GM19468 (cell line): ENCODE data around the gene CLCNKA.
"Not testable (repeated sequence)": the region's sequence is repeated elsewhere in the genome, so short reads cannot be mapped to it uniquely, and the experiment has no call there.

Experiments
- ATAC-seq: cut with Tn5 transposase; IDR thresholded peaks from one replicate; pipeline ENCODE4 v1.9.1; 2021; ENCODE audit warnings: mild to moderate bottlenecking, moderate library complexity, moderate number of reproducible peaks; ENCODE audit not compliant: unreplicated experiment; ENCODE audit errors: extremely low read depth

Gene CLCNKA

DNA sequence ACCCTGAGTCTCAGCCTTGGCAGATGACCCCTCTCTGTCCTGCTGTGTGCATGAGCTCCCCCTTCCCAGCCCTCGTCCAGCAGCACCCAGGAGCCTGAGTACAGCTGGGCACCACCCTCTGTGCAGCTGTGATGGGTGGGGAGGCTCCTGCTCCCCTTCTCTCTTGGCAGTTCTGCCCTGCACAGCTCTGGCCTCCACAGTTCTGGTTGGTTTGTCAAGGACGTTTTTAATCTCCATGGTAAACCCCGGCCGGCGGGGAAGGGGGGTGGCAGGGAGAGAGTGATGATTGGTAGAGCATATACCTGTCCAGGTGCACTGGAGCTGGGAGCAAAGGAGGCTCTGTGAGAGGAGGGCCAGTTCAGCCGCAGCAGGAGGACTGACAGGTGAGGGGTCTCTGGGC, at the start of gene CLCNKA:
TSS of gene CLCNKA (plus strand) at position 356 of the 400 bp plus-strand sequence. CDS start 584 bp downstream, outside the sequence.
- no peak for ATAC-seq

DNA sequence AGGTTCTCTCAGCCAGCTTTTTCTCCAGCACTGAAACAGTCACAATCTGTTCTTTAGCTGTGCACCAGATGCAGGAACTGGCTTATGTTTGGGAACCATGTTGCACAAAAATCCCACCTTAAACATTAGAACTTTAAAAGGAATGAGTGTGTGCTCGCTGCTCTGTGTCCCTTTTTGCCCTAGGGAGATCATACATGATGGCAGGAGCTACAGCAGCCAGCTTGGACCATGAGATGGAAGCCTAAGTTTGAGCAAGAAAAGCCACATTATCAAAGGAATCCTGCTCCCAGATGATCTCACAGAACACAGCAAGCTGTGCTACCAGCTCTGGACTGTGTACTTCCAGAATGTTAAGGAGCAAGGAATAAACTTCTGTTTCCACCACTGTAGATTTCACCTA, 49.4 kb upstream of the CLCNKA start:
- no peak for ATAC-seq

DNA sequence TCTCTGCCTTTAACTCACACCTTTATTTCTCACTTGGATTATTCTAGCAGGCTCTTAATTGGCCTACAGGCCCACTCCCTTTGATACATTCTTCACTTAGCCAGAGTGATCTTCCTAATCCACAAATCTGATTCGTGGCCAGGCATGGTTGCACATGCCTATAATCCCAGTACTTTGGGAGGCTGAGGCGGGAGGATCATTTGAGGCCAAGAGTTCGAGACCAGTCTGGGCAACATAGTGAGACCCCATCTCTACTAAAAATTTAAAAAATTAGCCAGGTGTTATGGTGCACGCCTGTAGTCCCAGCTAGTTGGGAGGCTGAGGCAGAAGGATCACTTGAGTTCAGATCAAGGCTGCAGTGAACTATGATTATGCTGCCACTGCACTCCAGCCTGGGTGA, 48.1 kb upstream of the CLCNKA start:
- ATAC-seq = no peak

DNA sequence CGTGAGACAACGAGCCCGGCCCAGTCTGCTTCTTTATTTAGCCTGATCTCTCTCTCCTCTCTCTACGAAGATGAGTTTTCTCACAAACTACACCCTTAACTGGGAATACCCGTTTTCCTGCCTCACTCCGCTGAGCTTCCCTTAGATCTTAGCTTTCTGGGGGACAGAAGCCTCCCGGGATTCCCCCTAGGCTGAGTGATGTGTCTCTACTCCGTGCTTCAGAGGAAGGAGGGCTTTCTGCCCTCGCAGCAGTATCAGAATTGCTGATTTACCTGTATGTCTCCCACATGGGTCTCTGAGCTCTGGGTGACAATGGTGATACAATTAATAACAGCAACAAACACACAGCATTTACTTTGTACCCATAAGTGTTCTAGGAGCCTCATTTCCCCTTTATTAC, 47.0 kb upstream of the CLCNKA start:
- ATAC-seq = no peak

DNA sequence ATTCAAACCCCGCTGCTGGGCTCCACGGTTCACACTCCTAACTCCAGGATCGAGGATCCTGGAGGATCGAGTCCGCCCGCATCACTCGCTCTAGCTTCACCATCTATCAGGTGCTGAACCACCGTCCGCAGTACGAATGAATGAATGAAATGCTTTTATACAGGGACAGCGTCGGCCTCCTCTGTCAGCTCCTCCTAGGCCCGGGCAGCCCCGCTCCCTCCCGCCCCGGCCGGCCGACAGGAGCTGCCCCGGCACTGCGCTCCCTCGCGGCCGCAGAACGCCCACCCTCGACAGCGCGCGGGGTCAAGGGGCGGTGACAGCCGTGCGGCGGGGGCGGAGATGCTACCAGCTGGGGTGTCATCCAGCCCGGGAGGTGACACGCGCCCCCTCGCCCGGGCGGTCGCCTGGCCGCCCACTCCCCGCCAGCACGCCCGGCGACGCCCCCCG, 46.5 kb upstream of the CLCNKA start:
- no peak for ATAC-seq

DNA sequence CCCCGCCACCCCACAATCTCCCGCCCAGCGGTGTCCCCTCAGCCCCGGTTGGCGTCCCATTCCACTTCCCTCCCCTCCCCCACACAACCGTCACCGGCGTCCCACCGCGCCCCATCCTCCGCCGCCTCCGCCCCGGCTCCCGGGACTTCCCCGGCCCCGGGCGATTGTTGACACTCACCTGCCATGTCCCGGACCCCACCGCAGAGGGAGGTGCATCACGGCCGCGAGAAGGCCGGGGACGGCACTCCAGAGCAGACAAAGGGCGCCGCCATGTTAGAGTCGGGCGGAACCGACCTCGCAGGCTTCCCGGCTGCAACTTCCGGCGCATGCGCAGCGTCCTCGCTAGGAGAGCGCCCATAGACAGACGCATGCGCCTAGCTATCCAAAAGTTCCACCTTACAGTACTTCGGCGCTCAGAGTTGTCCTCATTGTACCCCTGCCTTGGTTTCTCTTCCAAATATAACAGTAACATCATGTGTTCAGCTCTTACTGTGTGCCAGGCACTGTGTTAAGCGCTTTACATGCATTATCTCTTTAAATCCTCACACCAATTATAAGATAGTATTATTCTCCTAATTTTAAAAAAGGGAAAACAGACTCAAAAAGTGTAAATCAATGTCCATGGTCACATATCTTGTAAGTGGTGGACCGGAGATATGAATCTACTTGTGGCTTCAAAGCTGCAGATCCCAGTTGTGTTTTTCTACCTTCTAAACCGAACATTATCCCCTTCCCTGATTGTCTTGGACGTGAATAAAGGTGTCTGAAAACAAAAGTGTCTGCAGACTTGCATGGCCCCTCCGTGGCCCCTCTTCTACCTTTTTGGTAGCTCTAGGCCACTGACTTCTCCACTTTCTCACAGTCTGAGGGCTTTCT, 45.8 kb upstream of the CLCNKA start, which contains the start of gene ZBTB17:
TSS of gene ZBTB17 (minus strand) at position 297 of the 876 bp plus-strand sequence. CDS start 27,606 bp downstream, outside the sequence.
- peak; percentile 67 for ATAC-seq

DNA sequence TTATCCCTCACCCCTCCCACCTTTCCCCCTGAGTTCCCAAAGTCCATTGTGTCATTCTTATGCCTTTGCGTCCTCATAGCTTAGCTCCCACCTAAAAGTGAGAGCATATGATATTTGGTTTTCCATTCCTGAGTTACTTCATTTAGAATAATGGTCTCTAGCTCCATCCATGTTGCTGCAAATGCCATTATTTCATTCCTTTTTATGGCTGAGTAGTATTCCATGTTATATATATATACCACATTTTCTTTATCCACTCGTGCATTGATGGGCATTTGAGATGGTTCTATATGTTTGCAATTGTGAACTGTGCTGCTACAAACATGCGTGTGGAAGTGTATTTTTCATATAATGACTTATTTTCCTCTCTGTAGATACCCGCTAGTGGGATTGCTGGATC, 43.9 kb upstream of the CLCNKA start:
- not testable (repeated sequence) for ATAC-seq

DNA sequence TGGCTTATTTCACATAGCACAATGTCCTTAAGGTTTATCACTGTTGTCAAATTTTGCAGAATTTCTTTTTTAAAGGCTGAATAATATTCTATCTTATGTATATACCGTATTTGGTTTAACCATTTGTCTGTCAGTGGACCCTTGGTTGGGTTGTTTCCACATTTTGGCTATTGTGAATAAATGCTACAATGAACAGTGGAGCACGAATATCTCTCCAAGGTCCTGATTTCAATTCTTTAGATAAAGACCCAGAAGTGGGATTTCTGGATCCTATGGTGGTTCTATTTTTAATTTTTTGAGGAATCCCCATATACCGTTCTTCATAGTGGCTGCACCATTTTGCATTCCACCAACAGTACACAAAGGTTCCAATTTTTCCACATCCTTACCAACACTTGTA, 40.2 kb upstream of the CLCNKA start:
- ATAC-seq = no peak

DNA sequence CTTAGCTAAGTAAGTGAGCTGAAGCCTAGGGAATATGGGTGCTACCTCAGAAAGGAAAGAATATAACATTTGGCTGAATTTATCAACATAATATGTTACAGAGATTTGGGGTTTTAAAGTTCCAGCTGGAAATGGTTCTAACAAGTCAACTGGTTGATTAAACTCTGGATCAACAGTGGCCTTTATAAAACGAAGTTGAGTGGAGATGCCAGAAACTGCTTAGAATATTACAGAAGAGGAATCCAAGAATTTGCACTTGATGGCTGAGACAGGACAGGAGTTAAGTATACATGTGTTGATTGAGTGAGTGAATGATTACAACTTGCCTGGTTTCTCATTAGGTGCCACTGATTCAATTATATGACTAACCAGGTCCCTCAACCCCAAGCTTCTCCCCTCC, 38.6 kb upstream of the CLCNKA start:
- no peak for ATAC-seq

DNA sequence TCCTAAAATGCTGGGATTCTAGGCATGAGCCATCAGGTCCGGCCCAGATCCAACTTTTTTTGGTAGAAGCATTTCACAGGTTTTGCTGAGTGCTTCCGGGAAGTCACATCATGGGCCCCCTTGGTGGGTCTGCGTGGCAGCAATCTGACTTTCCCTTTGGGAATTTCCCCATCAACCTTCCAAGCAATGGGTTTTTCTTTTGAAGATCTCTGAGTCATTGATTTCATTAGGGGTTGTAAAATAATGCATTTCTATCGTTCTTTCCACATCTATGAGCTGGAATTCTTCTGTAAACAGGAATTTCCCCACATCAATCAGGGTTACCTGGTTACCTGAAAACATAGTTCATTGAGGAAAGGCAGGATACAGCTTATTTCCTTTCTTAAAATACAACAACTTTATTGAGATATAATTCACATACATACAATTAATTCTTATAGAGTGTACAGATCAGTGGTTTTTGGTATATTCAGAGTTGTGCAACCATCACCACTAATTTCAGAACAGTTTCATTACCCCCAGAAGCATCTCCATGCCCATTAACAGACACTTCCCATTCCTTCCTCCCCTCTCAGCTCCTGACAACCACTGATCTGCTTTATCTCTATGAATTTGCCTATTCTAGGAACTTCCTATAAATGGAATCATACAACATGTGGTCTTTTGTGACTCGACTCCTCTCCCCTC, 36.1 kb upstream of the CLCNKA start:
- no peak for ATAC-seq

DNA sequence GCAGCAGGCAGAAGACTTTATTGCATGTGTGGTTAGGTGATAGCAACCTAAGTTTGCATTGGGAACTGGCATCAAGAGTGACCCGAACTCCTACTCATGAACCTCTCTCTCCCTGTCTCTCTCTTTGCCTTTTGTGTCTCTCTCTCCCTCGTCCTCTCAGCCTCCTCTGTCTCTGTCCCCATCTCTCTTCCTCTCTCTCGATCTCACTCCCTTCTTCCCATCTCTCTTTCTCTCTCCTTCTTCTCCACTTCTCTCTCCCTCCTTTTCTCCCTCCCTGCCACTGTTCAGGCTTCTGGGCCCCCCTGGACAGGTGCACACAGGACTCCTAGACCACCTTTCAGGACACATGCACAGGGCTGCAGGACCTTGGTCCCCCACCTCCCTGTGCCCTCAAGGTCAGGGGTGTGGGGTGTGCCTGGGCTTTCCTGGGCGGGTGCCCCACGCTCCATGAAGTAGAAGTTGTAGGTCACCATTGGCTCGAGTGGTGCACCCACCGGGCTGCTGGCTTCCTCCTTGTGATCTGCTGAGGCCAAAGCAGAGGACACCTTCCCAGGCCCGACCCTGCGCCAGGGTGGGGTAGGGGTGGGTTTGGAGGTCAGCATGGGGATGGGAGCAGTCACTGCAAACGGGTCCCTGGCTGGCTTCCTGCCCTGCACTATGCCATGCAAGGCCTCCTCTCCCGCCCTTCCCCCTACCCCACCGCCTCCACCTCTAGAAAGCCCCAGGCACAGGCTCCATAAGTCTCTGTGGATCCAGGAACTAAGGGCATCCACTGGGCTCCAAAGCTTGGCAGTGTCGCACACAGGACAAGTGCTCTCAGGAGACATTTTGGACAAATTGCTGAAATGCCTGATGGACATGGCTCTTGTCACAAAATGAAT, 32.7 kb upstream of the CLCNKA start:
- no peak for ATAC-seq

DNA sequence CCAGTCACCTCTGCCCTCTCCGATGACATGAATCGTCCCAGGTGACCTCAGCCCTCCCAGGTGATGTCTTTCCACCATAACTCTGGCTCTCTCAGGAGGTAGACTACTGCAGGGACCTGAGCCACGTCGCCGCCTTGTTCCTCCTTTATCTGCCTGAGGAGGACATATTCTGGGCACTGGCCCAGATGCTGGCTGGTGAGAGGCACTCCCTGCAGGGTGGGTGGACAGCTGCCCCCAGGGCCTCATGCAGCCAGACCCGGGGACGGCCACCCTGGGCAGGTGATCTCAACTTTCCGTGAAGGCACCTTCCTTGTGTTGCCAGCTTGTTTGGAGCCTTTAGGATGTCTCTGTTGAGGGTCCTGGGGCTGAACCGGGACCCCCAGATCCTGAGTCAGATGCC, 32.1 kb upstream of the CLCNKA start:
- ATAC-seq = no peak

DNA sequence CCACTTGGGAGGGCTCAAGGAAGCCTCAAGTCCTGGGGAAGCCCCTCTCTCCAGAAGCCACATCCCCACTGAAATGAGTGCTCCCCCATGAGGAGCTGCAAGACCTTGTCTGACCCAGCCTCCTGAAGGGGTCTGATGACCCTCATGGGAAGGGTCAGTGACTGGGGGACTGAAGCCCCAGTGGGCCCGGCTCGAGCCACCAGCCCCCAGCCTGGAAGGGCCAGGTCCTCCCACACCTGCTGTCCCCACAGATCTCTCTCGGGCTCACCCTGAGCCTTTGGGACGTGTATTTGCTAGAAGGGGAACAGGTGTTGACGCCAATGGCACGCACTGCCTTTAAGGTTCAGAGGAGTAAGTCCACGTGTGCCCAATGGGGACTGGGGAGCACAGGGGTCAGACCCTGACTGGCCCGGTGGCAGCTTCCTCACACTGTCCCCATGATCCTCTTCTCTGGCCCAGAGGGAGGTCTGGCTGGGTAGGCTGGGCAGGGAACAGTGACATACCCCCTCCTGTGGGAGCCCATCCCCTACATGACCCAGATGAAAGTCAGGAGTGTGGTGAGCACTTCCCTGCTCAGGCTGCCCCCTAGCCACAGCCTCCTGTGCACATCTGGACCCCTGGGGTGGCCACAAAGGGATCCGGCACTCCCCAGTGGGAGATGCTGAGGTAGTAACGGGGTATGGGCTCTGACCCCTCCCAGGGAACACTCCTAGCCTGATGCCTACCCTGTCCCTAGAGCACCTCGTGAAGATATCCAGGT, 30.2 kb upstream of the CLCNKA start:
- ATAC-seq = no peak

DNA sequence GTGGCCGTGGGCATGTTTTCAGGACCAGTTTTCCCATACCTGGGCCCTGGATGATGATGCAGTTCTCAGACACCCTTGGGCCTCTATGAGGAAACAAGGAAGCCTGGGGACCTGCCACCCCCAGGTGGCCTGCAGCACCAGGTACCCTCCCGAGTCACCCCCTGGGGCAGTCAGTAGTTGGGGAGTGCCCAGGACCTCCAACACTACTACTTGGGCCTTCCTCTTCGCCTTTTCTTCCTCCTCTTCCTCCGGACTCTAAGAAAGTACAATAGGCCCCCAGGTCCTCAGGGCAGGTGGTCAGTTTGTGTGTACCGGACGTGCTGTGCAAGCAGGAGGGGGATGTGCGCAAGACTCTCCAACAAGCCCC, 29.7 kb upstream of the CLCNKA start:
- ATAC-seq = no peak

DNA sequence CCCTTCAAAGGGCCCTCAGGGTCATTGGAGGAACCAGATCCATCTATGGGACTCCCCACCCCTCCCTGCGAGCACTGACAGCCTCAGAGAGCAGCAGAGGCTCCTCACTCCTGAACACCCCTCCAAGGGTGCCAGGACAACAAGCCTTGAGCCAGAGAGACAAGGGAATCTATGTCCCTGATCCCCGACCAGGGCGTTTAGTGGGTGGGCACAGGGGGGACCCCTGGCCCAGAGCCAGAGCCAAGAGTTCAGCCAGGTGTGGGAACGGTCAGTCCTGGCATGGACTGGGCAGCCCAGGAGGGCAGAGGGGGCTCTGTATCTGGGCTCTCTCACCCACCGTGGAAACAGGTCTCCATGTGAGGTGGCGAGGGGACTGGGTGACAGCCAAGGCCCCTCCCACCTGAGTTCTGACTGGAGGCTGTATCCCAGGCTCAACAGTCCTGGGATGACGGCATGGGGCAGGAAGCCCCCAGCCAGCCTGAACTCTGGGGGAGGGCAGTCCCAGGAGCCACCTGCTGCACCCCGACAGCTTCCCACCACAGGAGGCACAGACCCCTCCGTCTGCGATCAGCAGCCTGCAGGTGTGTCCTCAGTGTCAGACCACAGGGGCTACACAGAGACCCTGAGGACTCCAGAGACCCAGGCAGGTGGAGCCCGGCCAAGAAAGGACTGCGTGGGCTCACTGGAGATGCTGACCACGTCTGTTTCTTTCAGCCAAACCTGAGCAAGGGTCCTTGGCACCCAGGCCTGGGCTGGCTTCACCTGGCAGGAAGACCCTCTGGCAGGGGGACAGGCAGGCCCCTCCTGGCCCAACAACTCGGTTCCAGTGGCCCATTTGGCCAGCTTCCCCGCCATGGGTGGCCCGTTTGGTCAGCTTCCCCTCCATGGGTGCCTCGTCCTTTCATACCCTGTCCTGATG, 29.0 kb upstream of the CLCNKA start:
- ATAC-seq = no peak

DNA sequence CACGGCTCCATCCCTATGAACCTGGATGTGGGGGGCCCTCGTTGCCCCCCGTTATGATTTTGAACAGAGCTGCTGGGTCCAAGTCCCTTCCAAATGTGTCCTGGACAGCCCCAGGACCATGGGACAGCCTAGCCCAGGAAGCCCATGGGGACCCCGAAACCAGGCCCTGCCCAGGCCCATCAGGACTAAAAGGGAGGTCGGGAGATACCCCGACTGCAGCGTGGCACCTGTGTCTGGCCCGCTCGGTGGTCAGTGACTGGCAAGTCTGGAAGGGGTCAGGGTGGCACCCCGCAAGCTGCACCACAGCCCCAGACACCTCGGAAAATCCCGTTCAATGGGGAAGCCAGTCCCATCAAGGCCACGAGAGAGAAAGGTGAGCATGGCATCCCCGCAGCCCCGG, 28.2 kb upstream of the CLCNKA start:
- no peak for ATAC-seq

DNA sequence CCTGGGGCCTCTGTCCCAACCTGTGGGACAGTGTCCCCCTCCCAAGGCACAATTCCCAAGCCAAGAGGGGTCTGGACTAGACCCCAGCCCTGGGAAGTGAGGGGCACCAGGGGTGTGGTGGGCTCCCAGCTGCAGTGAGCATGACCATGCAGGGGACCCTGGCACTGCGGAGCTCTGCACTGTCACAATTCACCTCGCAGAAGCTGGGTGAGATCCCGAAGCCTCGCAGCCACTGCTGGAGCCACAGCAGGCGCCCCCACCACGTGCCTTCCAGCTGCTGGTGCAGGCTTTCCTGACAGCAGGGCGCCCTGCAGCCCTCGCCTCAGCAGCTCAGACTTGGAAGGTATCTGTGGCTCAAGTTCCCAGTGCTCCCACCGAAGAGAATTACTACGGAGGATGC, 27.8 kb upstream of the CLCNKA start:
- no peak for ATAC-seq

DNA sequence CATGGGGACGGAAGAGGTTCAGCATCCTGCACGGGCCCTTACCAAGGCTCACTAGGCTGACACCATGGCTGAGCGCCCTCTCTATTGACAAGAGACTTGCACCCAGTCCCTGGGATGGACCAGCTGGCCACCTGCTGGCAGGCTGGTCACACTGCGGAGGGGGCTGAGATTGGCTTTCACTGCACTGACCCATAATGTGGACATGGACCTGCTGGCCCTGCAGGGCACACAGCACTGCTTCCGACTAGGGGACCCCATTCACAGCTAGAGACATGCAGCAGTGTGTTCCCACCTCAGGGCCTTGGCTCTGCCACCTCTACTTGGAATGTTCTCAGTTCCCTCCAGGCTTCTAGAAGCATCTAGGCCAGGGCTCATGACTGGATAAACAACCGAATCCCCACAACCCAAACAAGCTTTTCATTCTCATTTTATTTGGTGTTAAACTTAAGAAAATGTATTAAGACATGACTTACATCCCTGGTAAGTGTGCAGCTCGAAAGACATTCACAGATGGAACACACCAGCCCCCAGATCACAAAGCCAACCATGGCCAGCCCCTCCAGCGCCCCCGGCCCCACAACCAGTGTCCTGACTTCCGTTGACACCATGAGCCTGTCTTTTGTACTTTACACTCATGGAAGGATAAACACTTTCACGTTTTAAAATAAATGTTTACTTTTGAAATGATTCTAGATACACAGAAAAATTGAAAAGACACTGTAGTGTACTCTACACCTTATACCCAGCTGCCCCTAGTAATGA, 27.1 kb upstream of the CLCNKA start:
- ATAC-seq = no peak
